Upper lobe of right lung (tissue), 1 donor: ENCODE measurements around the gene ZNF44. TPM values are rescaled to one million over a fixed set of nuclear protein-coding genes. Genes with fewer than 3 reads are reported as not detected.
A peak's percentile ranks its signal among the peaks of the same experiment; 100 is the strongest.

Experiments
- ATAC-seq: fragments of 200-7000 bp; cut with Tn5 transposase; one replicate; pipeline ENCODE4 v1.9.1; 2020; ENCODE audit warnings: mild to moderate bottlenecking, moderate library complexity
- DNase-seq: peaks from one replicate; pipeline ENCODE4 v3.0.0-alpha.2; 2020
- H3K27ac ChIP-seq: fragments of 200-600 bp; one replicate; pipeline ENCODE4 v1.8.0; 2022
- H3K27me3 ChIP-seq: fragments of 200-600 bp; one replicate; pipeline ENCODE4 v1.8.0; 2022; ENCODE audit warnings: mild to moderate bottlenecking
- H3K36me3 ChIP-seq: fragments of 200-600 bp; one replicate; pipeline ENCODE4 v1.8.0; 2022
- H3K4me1 ChIP-seq: fragments of 200-600 bp; one replicate; pipeline ENCODE4 v1.8.0; 2022
- H3K4me3 ChIP-seq: fragments of 200-600 bp; one replicate; pipeline ENCODE4 v1.8.0; 2022; ENCODE audit warnings: mild to moderate bottlenecking
- H3K9me3 ChIP-seq: fragments of 200-600 bp; one replicate; pipeline ENCODE4 v1.8.0; 2022
- CTCF ChIP-seq: fragments of 200-600 bp; IDR thresholded peaks from one replicate; pipeline ENCODE4 v1.8.0; 2022; ENCODE audit warnings: antibody characterized with exemption
- intact Hi-C: fragments of 100-400 bp; cut with DNase I; formaldehyde crosslinking; loops from one replicate; pipeline ENCODE4 v1.11.0; 2022
- total RNA-seq: library from RNA; stranded (reverse); fragmentation: NEBNext Ultra II Directional; extraction: Animal tissue kit (Norgen Biotek cat#: 25700); gene quantifications from one replicate; pipeline ENCODE4 v1.2.1, GENCODE V29; 2021
- donor health status: DM: no; HTN: yes; CAD: no; lungs with severe emphysema.

The ZNF44 gene
- total RNA-seq, 1 donor from 2014 or later = 12.6 TPM

- Histone ChIP-seq H3K27ac (no peak overlapping the region), H3K36me3 (no peaks in the 10 kb centered on the region), H3K4me1 (no peaks in the 10 kb centered on the region), H3K4me3 (no peak overlapping the region), H3K27me3 (no peaks in the 10 kb centered on the region), H3K9me3 (peaks cover 9% of the 10 kb centered on the region)
- ATAC-seq = no peak
- no peak for DNase-seq
- intact Hi-C loops = no loop called here
- no peak for TF ChIP-seq CTCF
Measured at GRCh38 chr19:12260236-12260635, 34.4 kb downstream of the ZNF44 start.

GRCh38 chr19:12255372-12255771 is 39.3 kb downstream of the ZNF44 start:
- Histone ChIP-seq H3K36me3 (no peaks in the 10 kb centered on the region), H3K4me1 (no peaks in the 10 kb centered on the region), H3K27ac (no peak overlapping the region), H3K4me3 (no peak overlapping the region), H3K27me3 (no peaks in the 10 kb centered on the region), H3K9me3 (peaks cover 13% of the 10 kb centered on the region)
- no peak for ATAC-seq
- intact Hi-C loops = no loop called here
- TF ChIP-seq CTCF = no peak
- DNase-seq = no peak

- Histone ChIP-seq H3K4me3 (no peak overlapping the region), H3K36me3 (peaks cover 16% of the 10 kb centered on the region), H3K27ac (no peak overlapping the region), H3K4me1 (no peaks in the 10 kb centered on the region), H3K27me3 (no peaks in the 10 kb centered on the region), H3K9me3 (peaks cover 30% of the 10 kb centered on the region)
- no peak for TF ChIP-seq CTCF
- intact Hi-C loops = no loop called here
- ATAC-seq = no peak
- no peak for DNase-seq
Measured at GRCh38 chr19:12247644-12248222, 47.0 kb downstream of the ZNF44 start.

- intact Hi-C loops = no loop called here
Measured at GRCh38 chr19:12244370-12244769, 50.3 kb downstream of the ZNF44 start.

GRCh38 chr19:12237143-12237839 is 57.4 kb downstream of the ZNF44 start:
- H3K4me3 ChIP-seq = no peak overlapping the region
- ATAC-seq (no peak), DNase-seq (no peak)
- H3K27me3 ChIP-seq = no peaks in the 10 kb centered on the region
- TF ChIP-seq CTCF = no peak
- no peak overlapping the region for H3K27ac ChIP-seq
- intact Hi-C loops = no loop called here
- no peaks in the 10 kb centered on the region for H3K4me1 ChIP-seq
- H3K9me3 ChIP-seq = peaks cover 4% of the 10 kb centered on the region
- H3K36me3 ChIP-seq = no peaks in the 10 kb centered on the region

More at GRCh38 chr19:12244370-12244769, 50.3 kb downstream of the ZNF44 start:
- H3K9me3 ChIP-seq = peaks cover 24% of the 10 kb centered on the region
- peaks cover 11% of the 10 kb centered on the region for H3K36me3 ChIP-seq
- H3K4me3 ChIP-seq = no peak overlapping the region
- peak; percentile 10 for TF ChIP-seq CTCF
- H3K27me3 ChIP-seq = no peaks in the 10 kb centered on the region
- no peak for DNase-seq
- no peak overlapping the region for H3K27ac ChIP-seq
- H3K4me1 ChIP-seq = no peaks in the 10 kb centered on the region
- no peak for ATAC-seq
